BJ (cell line): ENCODE results near the gene CISH. TPM values are rescaled to one million over a fixed set of nuclear protein-coding genes. Genes with fewer than 3 reads are reported as not detected.
A peak's percentile ranks its signal among the peaks of the same experiment; 100 is the strongest.

Experiments used
- CTCF ChIA-PET: fragments of 350-600 bp; formaldehyde crosslinking; extraction: SDS; loops from one replicate; lab custom pipeline; 2021; ENCODE audit warnings: antibody characterized with exemption, inconsistent platforms; lab: Yijun Ruan, JAX
- POLR2A ChIA-PET: fragments of 300-600 bp; sonication (Branson Sonifier 250); formaldehyde crosslinking; extraction: SDS; loops from one replicate; lab custom pipeline; 2021; ENCODE audit warnings: antibody characterized with exemption; lab: Charles Lee
- DNase-seq: peaks from one replicate; pipeline ENCODE4 v3.0.0-alpha.2; 2011; ENCODE audit warnings: low read depth
- H3K27me3 ChIP-seq: 2 replicates; pipeline ENCODE4 v1.6.0; 2011; ENCODE audit warnings: low read length; ENCODE audit not compliant: control insufficient read depth, insufficient read depth
- H3K36me3 ChIP-seq: 2 replicates; pipeline ENCODE4 v1.5.1; 2011; ENCODE audit warnings: low read length; ENCODE audit not compliant: control insufficient read depth, insufficient read depth
- H3K4me3 ChIP-seq: 2 replicates; pipeline ENCODE4 v1.5.1; 2011; ENCODE audit warnings: low read depth, mild to moderate bottlenecking, control low read depth, low read length
- CTCF ChIP-seq: IDR thresholded peaks from 2 replicates; pipeline ENCODE4 v1.5.1; 2011; ENCODE audit warnings: low read depth, mild to moderate bottlenecking, control low read depth, inconsistent platforms, low read length, moderate library complexity; ENCODE audit not compliant: insufficient read depth
- polyA plus RNA-seq: library from polyadenylated mRNA; depleted of rRNA; stranded (reverse); fragments of >200 nt; gene quantifications from 2 replicates; pipeline ENCODE4 v1.2.3, GENCODE V29; 2011

The CISH gene
- polyA plus RNA-seq, 1 experiment = 2.6 TPM

DNA sequence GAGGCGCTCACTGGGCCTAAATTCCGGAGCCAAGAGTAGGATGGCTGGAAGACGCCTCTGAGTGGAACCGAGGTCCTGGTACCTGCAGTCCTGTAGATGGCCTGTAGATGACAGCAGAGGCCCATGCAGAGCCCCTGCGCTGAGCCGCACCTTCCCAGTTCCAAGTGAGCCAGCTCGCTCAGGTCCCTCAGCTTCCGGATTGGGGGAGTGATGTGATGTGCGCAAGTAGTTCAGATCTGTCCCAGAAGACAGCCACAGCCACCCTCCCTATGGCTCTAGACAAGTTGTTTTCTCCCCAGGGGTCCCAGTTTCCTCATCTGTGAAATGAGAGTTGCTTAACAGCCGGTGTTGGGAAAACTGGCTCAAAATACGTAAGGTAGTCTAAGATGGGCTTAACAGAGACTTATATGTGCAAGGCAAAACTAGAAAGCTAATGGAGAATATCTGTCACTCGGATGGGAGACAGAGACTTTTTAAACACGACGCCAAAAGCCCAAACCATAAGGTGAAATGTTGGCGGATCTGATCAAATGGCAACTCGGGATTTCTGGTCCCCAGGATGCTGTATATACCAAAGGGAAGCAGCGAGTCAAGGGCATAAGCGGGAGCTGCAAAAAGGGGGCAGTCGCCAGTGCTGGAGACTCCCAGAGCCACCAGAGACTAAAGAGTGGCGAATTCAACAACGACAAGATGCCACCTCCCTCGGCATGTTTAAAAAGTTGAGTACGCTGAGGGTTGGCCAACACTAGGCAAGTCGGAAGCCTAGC, 4.6 kb upstream of the CISH start:
- TF ChIP-seq CTCF = peak; percentile 100
- no peaks in the 10 kb centered on the region for H3K27me3 ChIP-seq
- ChIA-PET POLR2A (no interaction called here), CTCF (interaction anchor here (0.6 to 15.0 kb wide), 51 partner anchors 9 to 1054 kb away, joined by 3 to 479 read pairs (median 5); partner anchors contain the start of genes C3orf18, HEMK1 and MANF)
- no peaks in the 10 kb centered on the region for H3K36me3 ChIP-seq
- no peak for DNase-seq
- peak overlapping the region; percentile 58 for H3K4me3 ChIP-seq

- CTCF ChIA-PET = interaction anchor here (0.6 to 15.0 kb wide), 28 partner anchors 13 to 1067 kb away, joined by 3 to 479 read pairs (median 10); partner anchors contain the start of genes C3orf18, HEMK1 and MANF
- Histone ChIP-seq H3K4me3 (no peak overlapping the region), H3K36me3 (no peaks in the 10 kb centered on the region), H3K27me3 (no peaks in the 10 kb centered on the region)
- no peak for DNase-seq
- no peak for TF ChIP-seq CTCF
- POLR2A ChIA-PET = no interaction called here
Observed at GRCh38 chr3:50615190-50615589, 3.6 kb upstream of the CISH start.

DNA sequence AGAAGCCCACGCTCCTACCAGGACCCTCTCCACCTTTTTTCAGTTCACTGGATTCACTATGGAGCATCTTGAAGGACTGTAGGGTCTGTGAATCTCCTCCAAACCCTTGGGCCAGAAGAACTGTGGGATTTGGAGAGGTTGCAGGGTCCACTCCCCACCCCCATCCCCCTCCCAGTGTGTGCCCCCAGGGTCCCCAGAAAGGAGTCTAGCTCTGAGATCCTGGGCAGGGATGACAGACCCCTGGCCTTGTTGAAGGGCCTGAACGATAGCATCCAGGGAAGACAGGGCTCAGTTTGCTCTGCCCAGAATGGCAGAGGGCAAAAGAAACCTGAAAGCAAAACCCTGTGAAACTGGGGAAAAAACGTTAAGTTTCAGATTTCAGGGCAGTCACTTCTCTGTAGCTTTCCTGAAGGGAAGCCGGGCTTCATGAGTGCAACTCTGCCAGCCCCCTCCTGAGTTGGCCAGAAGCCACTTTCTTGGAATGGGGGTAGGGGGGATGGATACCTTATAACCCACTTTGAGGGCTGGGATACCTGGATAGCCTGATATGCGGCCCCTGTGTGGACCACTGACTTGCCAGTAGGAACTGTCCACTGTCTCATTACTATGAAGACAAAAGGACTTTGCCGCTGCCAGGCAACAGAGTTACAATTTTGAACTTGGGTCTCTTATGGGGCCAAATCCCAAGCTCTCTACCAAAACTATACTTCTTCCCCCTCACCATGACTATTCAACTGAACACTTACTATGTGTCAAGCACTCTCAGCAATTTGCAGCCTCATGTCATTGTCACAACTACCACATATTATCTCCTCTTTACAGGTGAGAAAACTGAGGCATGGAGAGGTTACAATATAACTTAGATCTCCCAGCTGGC, 1.6 kb upstream of the CISH start:
- H3K27me3 ChIP-seq = no peaks in the 10 kb centered on the region
- peaks cover 2% of the 10 kb centered on the region; the same call in 1 of the 2 replicates for H3K36me3 ChIP-seq
- ChIA-PET POLR2A (no interaction called here), CTCF (interaction anchor here (0.5 to 15.0 kb wide), 18 partner anchors 10 to 731 kb away, joined by 3 to 479 read pairs (median 4); partner anchors contain the start of genes C3orf18 and HEMK1)
- TF ChIP-seq CTCF = no peak
- no peak overlapping the region for H3K4me3 ChIP-seq
- DNase-seq = no peak

- DNase-seq = no peak
- H3K36me3 ChIP-seq = peaks cover 7% of the 10 kb centered on the region
- no peak for TF ChIP-seq CTCF
- ChIA-PET POLR2A (interaction anchor here (1.0 kb wide), 1 partner anchor 14 kb away, joined by 3 read pairs; no protein-coding TSS in a partner anchor), CTCF (interaction anchor here (0.8 to 15.0 kb wide), 19 partner anchors 8 to 778 kb away, joined by 3 to 479 read pairs (median 4); partner anchors contain the start of genes C3orf18, HEMK1 and MANF)
- no peaks in the 10 kb centered on the region for H3K27me3 ChIP-seq
- peak overlapping the region; percentile 68 for H3K4me3 ChIP-seq
Observed at GRCh38 chr3:50612234-50612882, 784 bp upstream of the CISH start.
